ENCODE measurements around the gene PHLDB2.

Gene PHLDB2

GRCh38 chr3:111923806-111924205 lies 64.7 kb downstream of the PHLDB2 start:
- ChIA-PET CTCF (interaction anchor here (0.9 to 15.3 kb wide), 5 partner anchors 9 to 207 kb away, joined by 3 to 126 read pairs (median 5); no protein-coding TSS in a partner anchor), POLR2A (no interaction called here)
- no peak for TF ChIP-seq CTCF (IDR thresholded peaks at IDR 0.05; ENCODE audit: insufficient read depth, low read length, missing control alignments)
- no peak overlapping the region for H3K4me3 ChIP-seq (ENCODE audit: low read depth, low read length)
- DNase-seq (ENCODE audit: low read depth, low spot score): no peak

- DNase-seq (ENCODE audit: low read depth, low spot score): no peak
- CTCF ChIA-PET: interaction anchor here (1.2 to 15.3 kb wide), 2 partner anchors 44 to 207 kb away, joined by 4 to 126 read pairs; no protein-coding TSS in a partner anchor
- POLR2A ChIA-PET: no interaction called here
These were observed 65.2 kb downstream of the PHLDB2 start for GRCh38 chr3:111924283-111924682.

GRCh38 chr3:111926266-111926676 lies 67.2 kb downstream of the PHLDB2 start:
- CTCF ChIA-PET: interaction anchor here (15.3 kb wide), 1 partner anchor 209 kb away, joined by 126 read pairs; no protein-coding TSS in a partner anchor
- TF ChIP-seq CTCF (IDR thresholded peaks at IDR 0.05; ENCODE audit: insufficient read depth, low read length, missing control alignments): no peak
- H3K4me3 ChIP-seq (ENCODE audit: low read depth, low read length): no peak overlapping the region
- POLR2A ChIA-PET: no interaction called here
- no peak for DNase-seq (ENCODE audit: low read depth, low spot score)

More at GRCh38 chr3:111924283-111924682, 65.2 kb downstream of the PHLDB2 start:
- H3K4me3 ChIP-seq (ENCODE audit: low read depth, low read length): no peak overlapping the region
- no peak for TF ChIP-seq CTCF (IDR thresholded peaks at IDR 0.05; ENCODE audit: insufficient read depth, low read length, missing control alignments)

- DNase-seq (ENCODE audit: low read depth, low spot score): no peak
- no peak for TF ChIP-seq CTCF (IDR thresholded peaks at IDR 0.05; ENCODE audit: insufficient read depth, low read length, missing control alignments)
- ChIA-PET CTCF (no interaction called here), POLR2A (no interaction called here)
- H3K4me3 ChIP-seq (ENCODE audit: low read depth, low read length): no peak overlapping the region
These were observed 69.5 kb downstream of the PHLDB2 start for GRCh38 chr3:111928613-111929012.

GRCh38 chr3:111929484-111929883 lies 70.4 kb downstream of the PHLDB2 start:
- ChIA-PET CTCF (interaction anchor here (11.3 kb wide), 1 partner anchor 213 kb away, joined by 72 read pairs; no protein-coding TSS in a partner anchor), POLR2A (interaction anchor here (0.7 kb wide), 1 partner anchor 1195 kb away, joined by 3 read pairs; no protein-coding TSS in a partner anchor)
- DNase-seq (ENCODE audit: low read depth, low spot score): no peak
- H3K4me3 ChIP-seq (ENCODE audit: low read depth, low read length): no peak overlapping the region
- TF ChIP-seq CTCF (IDR thresholded peaks at IDR 0.05; ENCODE audit: insufficient read depth, low read length, missing control alignments): no peak

- no peak for DNase-seq (ENCODE audit: low read depth, low spot score)
- ChIA-PET POLR2A (no interaction called here), CTCF (interaction anchor here (0.7 to 11.3 kb wide), 8 partner anchors 10 to 241 kb away, joined by 3 to 72 read pairs (median 5); no protein-coding TSS in a partner anchor)
- H3K4me3 ChIP-seq (ENCODE audit: low read depth, low read length): no peak overlapping the region
- TF ChIP-seq CTCF (IDR thresholded peaks at IDR 0.05; ENCODE audit: insufficient read depth, low read length, missing control alignments): no peak
These were observed 73.9 kb downstream of the PHLDB2 start for GRCh38 chr3:111932946-111933345.

Data from AG04449 (cell line).